Breast epithelium (tissue), 3 donors: ENCODE results near the gene CDH13.

Experiments
- CTCF ChIP-seq, 3 donors: fragments of 450-650 bp; IDR thresholded peaks; one replicate each; pipeline ENCODE4 v1.5.1; 2016 to 2017; ENCODE audit warnings: antibody characterized with exemption in 3 of 3, mild to moderate bottlenecking in 3 of 3, moderate library complexity in 3 of 3
- POLR2A ChIP-seq: fragments of 450-650 bp; IDR thresholded peaks from one replicate; pipeline ENCODE4 v1.6.1; 2016; ENCODE audit warnings: antibody characterized with exemption, mild to moderate bottlenecking, moderate library complexity

- TF ChIP-seq CTCF (IDR thresholded peaks at IDR 0.05) (no peak), POLR2A (no peak)
These were observed 366.6 kb downstream of the CDH13 start for GRCh38 chr16:82993415-82993814.
